ENCODE measurements around the gene BTG4. TPM values are rescaled to one million over a fixed set of nuclear protein-coding genes. Genes with fewer than 3 reads are reported as not detected.
A peak's percentile ranks its signal among the peaks of the same experiment; 100 is the strongest.

BTG4 gene
- total RNA-seq, 1 donor, result 0.36 TPM

- no peak for DNase-seq (ENCODE audit: low read depth)
- peak; percentile 20 for TF ChIP-seq CTCF (IDR thresholded peaks at IDR 0.05; ENCODE audit: insufficient read depth, low read length)
- H3K4me3 ChIP-seq (ENCODE audit: low read depth, low read length), result no peak overlapping the region
These were observed 52.5 kb downstream of the BTG4 start for GRCh38 chr11:111459506-111460270.

GRCh38 chr11:111457731-111458368 lies 54.3 kb downstream of the BTG4 start:
- no peak overlapping the region for H3K4me3 ChIP-seq (ENCODE audit: low read depth, low read length)

GRCh38 chr11:111456859-111457730 lies 55.1 kb downstream of the BTG4 start:
- TF ChIP-seq CTCF (IDR thresholded peaks at IDR 0.05; ENCODE audit: insufficient read depth, low read length), result no peak
- DNase-seq (ENCODE audit: low read depth), result no peak
- H3K4me3 ChIP-seq (ENCODE audit: low read depth, low read length), result no peak overlapping the region

More at GRCh38 chr11:111457731-111458368, 54.3 kb downstream of the BTG4 start:
- no peak for TF ChIP-seq CTCF (IDR thresholded peaks at IDR 0.05; ENCODE audit: insufficient read depth, low read length)
- no peak for DNase-seq (ENCODE audit: low read depth)

- H3K4me3 ChIP-seq (ENCODE audit: low read depth, low read length), result no peak overlapping the region
- no peak for DNase-seq (ENCODE audit: low read depth)
- no peak for TF ChIP-seq CTCF (IDR thresholded peaks at IDR 0.05; ENCODE audit: insufficient read depth, low read length)
These were observed 55.9 kb downstream of the BTG4 start for GRCh38 chr11:111456086-111456858.

- TF ChIP-seq CTCF (IDR thresholded peaks at IDR 0.05; ENCODE audit: insufficient read depth, low read length), result no peak
- no peak for DNase-seq (ENCODE audit: low read depth)
These were observed 56.7 kb downstream of the BTG4 start for GRCh38 chr11:111455291-111456085.

More at GRCh38 chr11:111455291-111456085, 56.7 kb downstream of the BTG4 start:
- no peak overlapping the region for H3K4me3 ChIP-seq (ENCODE audit: low read depth, low read length)
